DND-41 (cell line): ENCODE data around the gene ANKRD11.

ENCODE experiments used
- ATAC-seq: fragments of 200-7000 bp; cut with Tn5 transposase; 3 replicates; pipeline ENCODE4 v1.9.1; 2021; ENCODE audit warnings: low read depth; ENCODE audit not compliant: insufficient read depth
- DNase-seq: peaks from one replicate; pipeline ENCODE4 v3.0.0-alpha.2; 2020
- H2AFZ ChIP-seq: 2 replicates; pipeline ENCODE4 v1.6.0; 2012; ENCODE audit warnings: low read depth, low read length
- H3K27ac ChIP-seq: 2 replicates; pipeline ENCODE4 v1.5.1; 2012; ENCODE audit warnings: low read length, inconsistent platforms
- H3K27me3 ChIP-seq: fragments of 200-600 bp; sonication (generic); 2 replicates; pipeline ENCODE4 v1.6.0; 2012; ENCODE audit warnings: low read length, mild to moderate bottlenecking, inconsistent platforms; ENCODE audit not compliant: insufficient read depth, poor library complexity
- H3K36me3 ChIP-seq: 2 replicates; pipeline ENCODE4 v1.5.1; 2012; ENCODE audit warnings: low read length, inconsistent platforms; ENCODE audit not compliant: insufficient read depth
- H3K4me1 ChIP-seq: 2 replicates; pipeline ENCODE4 v1.5.1; 2012; ENCODE audit warnings: mild to moderate bottlenecking, low read length; ENCODE audit not compliant: insufficient read depth
- H3K4me2 ChIP-seq: 2 replicates; pipeline ENCODE4 v1.6.0; 2012; ENCODE audit warnings: mild to moderate bottlenecking, moderate library complexity, low read length, inconsistent platforms; ENCODE audit not compliant: insufficient read depth
- H3K4me3 ChIP-seq, 2 experiments: fragments of 200-600 bp in 1 of 2; shearing (Covaris generic) in 1 of 2; 2 replicates each; pipeline ENCODE4 v1.5.1; 2012 to 2016; ENCODE audit warnings: inconsistent platforms in 2 of 2, low read length in 2 of 2, mild to moderate bottlenecking in 2 of 2, low read depth in 1 of 2, moderate library complexity in 1 of 2
- H3K79me2 ChIP-seq: 2 replicates; pipeline ENCODE4 v1.6.0; 2012; ENCODE audit warnings: low read length, inconsistent platforms; ENCODE audit not compliant: insufficient read depth
- H3K9ac ChIP-seq: 2 replicates; pipeline ENCODE4 v1.6.0; 2012; ENCODE audit warnings: low read depth, mild to moderate bottlenecking, inconsistent platforms, low read length, moderate library complexity
- H3K9me3 ChIP-seq: 2 replicates; pipeline ENCODE4 v1.5.1; 2012; ENCODE audit warnings: low read length, moderate library complexity, mild to moderate bottlenecking, inconsistent platforms; ENCODE audit not compliant: insufficient read depth, severe bottlenecking
- H4K20me1 ChIP-seq: 2 replicates; pipeline ENCODE4 v1.6.0; 2012; ENCODE audit warnings: low read length; ENCODE audit not compliant: insufficient read depth
- EZH2 ChIP-seq: IDR thresholded peaks from 3 replicates; pipeline ENCODE4 v1.6.1; 2012; ENCODE audit warnings: borderline replicate concordance, low read depth, mild to moderate bottlenecking, moderate library complexity, low read length, inconsistent platforms; ENCODE audit not compliant: severe bottlenecking
- TF ChIP-seq, protein P1 (sequence below): IDR thresholded peaks from 2 replicates; pipeline ENCODE4 v1.5.1; 2012; ENCODE audit warnings: borderline replicate concordance, low read length, moderate library complexity, mild to moderate bottlenecking; ENCODE audit not compliant: poor library complexity, severe bottlenecking; ENCODE audit errors: extremely low read depth

The ANKRD11 gene

DNA sequence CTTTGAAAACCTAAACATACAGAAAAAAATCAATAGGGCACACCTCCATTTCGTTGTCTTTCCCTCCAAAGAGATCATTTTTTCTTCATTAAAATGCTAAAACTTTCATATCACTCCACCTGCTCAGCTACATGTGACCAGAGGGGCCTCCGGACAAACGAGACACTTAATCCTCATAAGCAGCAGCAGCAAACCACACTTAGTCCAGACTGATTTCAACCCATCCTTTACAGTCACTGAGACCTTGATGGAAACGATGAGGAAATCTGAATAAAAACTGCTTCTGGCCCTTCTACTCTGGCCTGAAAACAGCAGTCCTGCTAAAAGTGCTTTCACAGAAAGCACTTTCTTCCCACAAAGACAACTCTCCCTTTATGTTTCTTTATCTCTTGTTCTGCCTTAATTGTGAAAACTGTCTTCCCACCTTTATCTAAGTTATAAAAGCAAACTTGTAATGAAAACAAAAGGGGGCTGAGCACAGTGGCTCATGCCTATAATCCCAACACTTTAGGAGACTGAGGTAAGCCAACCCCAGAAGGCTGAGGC, 4.6 kb downstream of the ANKRD11 start:
- Histone ChIP-seq H3K4me3 (no peak overlapping the region; a peak in 1 of 4 replicates), H3K27ac (peak overlapping the region; percentile 18)

DNA sequence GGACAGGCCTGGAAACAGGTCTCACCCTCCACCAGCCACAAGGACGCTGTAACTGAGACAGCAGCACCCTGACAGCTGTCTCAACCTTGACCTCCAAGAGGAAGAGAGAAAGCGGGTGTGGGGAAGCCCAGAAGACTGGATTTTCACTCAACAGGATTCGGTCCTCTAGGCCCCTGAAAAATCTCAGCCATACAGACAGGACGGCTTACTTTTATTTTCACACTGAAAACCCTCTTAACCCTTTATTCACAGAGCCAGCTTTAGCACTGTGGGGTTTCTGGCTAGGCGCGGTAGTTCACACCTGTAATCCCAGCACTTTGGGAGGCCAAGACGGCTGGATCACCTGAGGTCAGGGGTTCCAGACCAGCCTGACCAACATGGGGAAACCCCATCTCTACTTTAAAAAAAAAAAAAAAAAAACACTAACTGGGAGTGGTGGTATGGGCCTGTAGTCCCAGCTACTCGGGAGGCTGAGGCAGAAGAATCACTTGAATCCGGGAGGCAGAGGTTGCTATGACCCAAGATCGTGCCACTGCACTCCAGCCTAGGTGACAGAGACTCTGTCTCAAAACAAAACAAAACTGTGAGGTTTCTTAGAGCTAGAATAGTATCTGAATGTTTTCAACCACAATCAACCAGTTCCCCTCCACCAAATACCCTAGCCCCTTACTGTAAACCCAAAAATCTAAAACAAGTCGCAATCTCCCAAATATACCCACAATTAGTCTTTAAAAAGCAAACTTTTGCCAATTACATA, 5.3 kb downstream of the ANKRD11 start:
- H4K20me1 ChIP-seq: peaks cover 84% of the 10 kb centered on the region
- H3K4me1 ChIP-seq: peaks cover 73% of the 10 kb centered on the region
- H3K27me3 ChIP-seq: no peaks in the 10 kb centered on the region
- H3K27ac ChIP-seq: peak overlapping the region; percentile 22
- H3K79me2 ChIP-seq: peaks cover 100% of the 10 kb centered on the region
- no peak for DNase-seq
- peaks cover 39% of the 10 kb centered on the region for H3K36me3 ChIP-seq
- peak overlapping the region; percentile 51 for H3K4me2 ChIP-seq
- H3K9ac ChIP-seq: peak overlapping the region; percentile 19; the same call in 1 of the 2 replicates
- no peaks in the 10 kb centered on the region for H3K9me3 ChIP-seq
- TF ChIP-seq, protein P1, sequence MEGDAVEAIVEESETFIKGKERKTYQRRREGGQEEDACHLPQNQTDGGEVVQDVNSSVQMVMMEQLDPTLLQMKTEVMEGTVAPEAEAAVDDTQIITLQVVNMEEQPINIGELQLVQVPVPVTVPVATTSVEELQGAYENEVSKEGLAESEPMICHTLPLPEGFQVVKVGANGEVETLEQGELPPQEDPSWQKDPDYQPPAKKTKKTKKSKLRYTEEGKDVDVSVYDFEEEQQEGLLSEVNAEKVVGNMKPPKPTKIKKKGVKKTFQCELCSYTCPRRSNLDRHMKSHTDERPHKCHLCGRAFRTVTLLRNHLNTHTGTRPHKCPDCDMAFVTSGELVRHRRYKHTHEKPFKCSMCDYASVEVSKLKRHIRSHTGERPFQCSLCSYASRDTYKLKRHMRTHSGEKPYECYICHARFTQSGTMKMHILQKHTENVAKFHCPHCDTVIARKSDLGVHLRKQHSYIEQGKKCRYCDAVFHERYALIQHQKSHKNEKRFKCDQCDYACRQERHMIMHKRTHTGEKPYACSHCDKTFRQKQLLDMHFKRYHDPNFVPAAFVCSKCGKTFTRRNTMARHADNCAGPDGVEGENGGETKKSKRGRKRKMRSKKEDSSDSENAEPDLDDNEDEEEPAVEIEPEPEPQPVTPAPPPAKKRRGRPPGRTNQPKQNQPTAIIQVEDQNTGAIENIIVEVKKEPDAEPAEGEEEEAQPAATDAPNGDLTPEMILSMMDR: no peak
- no peak for TF ChIP-seq EZH2
- no peak for ATAC-seq
- H2AFZ ChIP-seq: no peak overlapping the region
- 0 out of 4 replicates have a peak overlapping the region, but pooled peaks of 1 of the 2 experiments have one; percentile 17 for H3K4me3 ChIP-seq

More for the DNA sequence above, 4.6 kb downstream of the ANKRD11 start:
- peaks cover 96% of the 10 kb centered on the region for H3K79me2 ChIP-seq
- DNase-seq (no peak), ATAC-seq (no peak)
- 0 out of 2 replicates have a peak overlapping the region, but pooled peaks have one; percentile 6 for H3K9ac ChIP-seq
- peaks cover 71% of the 10 kb centered on the region for H3K4me1 ChIP-seq
- H3K4me2 ChIP-seq: peak overlapping the region; percentile 51
- H3K36me3 ChIP-seq: peaks cover 38% of the 10 kb centered on the region
- TF ChIP-seq EZH2: no peak
- TF ChIP-seq, protein P1: no peak
- H3K9me3 ChIP-seq: no peaks in the 10 kb centered on the region
- H3K27me3 ChIP-seq: no peaks in the 10 kb centered on the region
- H4K20me1 ChIP-seq: peaks cover 80% of the 10 kb centered on the region
- no peak overlapping the region for H2AFZ ChIP-seq

GRCh38 chr16:89484041-89484501, 6.3 kb downstream of the ANKRD11 start:
- no peak overlapping the region for H2AFZ ChIP-seq
- no peaks in the 10 kb centered on the region for H3K27me3 ChIP-seq
- TF ChIP-seq, protein P1: no peak
- TF ChIP-seq EZH2: no peak
- H4K20me1 ChIP-seq: peaks cover 87% of the 10 kb centered on the region
- H3K36me3 ChIP-seq: peaks cover 39% of the 10 kb centered on the region
- peak overlapping the region; percentile 51; the same call in 1 of the 2 replicates for H3K4me2 ChIP-seq
- no peak overlapping the region for H3K4me3 ChIP-seq
- DNase-seq (no peak), ATAC-seq (peak; percentile 82)
- peaks cover 73% of the 10 kb centered on the region for H3K4me1 ChIP-seq
- no peaks in the 10 kb centered on the region for H3K9me3 ChIP-seq
- H3K27ac ChIP-seq: peak overlapping the region; percentile 38
- peaks cover 100% of the 10 kb centered on the region for H3K79me2 ChIP-seq
- H3K9ac ChIP-seq: no peak overlapping the region
